Activated CD8-positive, alpha-beta memory T cell treated with anti-CD3 and anti-CD28 coated beads, Interleukin-2, amount 10 ng/mL, durations not matched to agents 7 days and 5 days (primary cell): Measurements from ENCODE around the gene SECISBP2. TPM values are rescaled to one million over a fixed set of nuclear protein-coding genes. Genes with fewer than 3 reads are reported as not detected.

ENCODE experiments used
- ATAC-seq: fragments of 150-1000 bp; cut with Tn5 transposase; one replicate; pipeline ENCODE4 v1.10.0; 2021; ENCODE audit warnings: moderate library complexity
- CTCF ChIA-PET: fragments of 350-600 bp; sonication (Branson Sonifier 250); formaldehyde crosslinking; loops from one replicate; lab custom pipeline; 2021; ENCODE audit warnings: antibody characterized with exemption; lab: Charles Lee
- DNase-seq: peaks from one replicate; pipeline ENCODE4 v3.0.0-alpha.2; 2020
- H3K27ac Mint-ChIP-seq: one replicate; pipeline ENCODE4 v1.8.0; 2021; ENCODE audit warnings: mild to moderate bottlenecking, mixed read lengths
- H3K27me3 Mint-ChIP-seq: one replicate; pipeline ENCODE4 v1.8.0; 2021; ENCODE audit warnings: mixed read lengths
- H3K36me3 Mint-ChIP-seq: one replicate; pipeline ENCODE4 v1.8.0; 2021; ENCODE audit warnings: mild to moderate bottlenecking, mixed read lengths
- H3K4me1 Mint-ChIP-seq: one replicate; pipeline ENCODE4 v1.8.0; 2021; ENCODE audit warnings: mixed read lengths
- H3K4me3 Mint-ChIP-seq: one replicate; pipeline ENCODE4 v1.8.0; 2021; ENCODE audit warnings: mild to moderate bottlenecking, moderate library complexity, mixed read lengths
- H3K9me3 Mint-ChIP-seq: one replicate; pipeline ENCODE4 v1.8.0; 2022; ENCODE audit warnings: low read depth, mixed read lengths
- total RNA-seq, 2 experiments: library from RNA; stranded (reverse); gene quantifications; one replicate each; pipeline ENCODE4 v1.2.3, GENCODE V29; 2021

SECISBP2 gene
- total RNA-seq, 2 experiments from 2014 or later: 36.1 to 40.2 TPM

DNA sequence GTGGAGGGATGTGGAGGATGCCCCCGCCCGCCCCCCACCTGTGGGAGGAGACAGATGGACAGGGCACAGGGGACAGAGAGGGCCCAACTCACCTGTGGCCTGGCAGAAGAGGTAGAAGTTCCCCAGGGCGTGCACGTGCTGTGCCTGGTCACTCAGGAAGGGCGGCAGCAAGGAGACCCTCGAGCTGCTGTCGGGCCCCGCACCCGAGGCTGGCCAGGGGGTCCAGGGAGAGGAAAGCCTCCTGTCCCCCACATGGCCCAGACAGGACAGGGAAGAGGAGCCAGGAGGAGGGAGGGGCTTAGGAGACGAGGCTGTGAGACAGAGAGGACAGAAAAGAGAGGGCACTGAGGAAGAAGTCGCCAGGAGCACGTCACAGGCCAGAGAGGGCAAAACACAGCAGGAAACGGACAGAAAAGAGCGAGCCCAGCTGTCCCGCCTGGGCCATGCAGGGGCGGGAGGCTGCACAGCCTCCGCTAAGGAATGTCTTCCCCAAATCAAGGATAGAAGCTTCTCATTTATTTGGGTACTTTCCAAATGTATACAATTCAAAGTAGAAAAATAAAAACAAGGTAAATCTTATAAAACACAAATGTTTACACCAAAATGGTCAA is 58.5 kb downstream of the SECISBP2 start:
- H3K36me3 Mint-ChIP-seq: peaks cover 46% of the 10 kb centered on the region
- CTCF ChIA-PET: interaction anchor here (1.0 kb wide), 1 partner anchor 27 kb away, joined by 3 read pairs; no protein-coding TSS in a partner anchor
- H3K4me1 Mint-ChIP-seq: peaks cover 60% of the 10 kb centered on the region
- DNase-seq (no peak), ATAC-seq (no peak)
- H3K27ac Mint-ChIP-seq: peak overlapping the region; percentile 1
- no peak overlapping the region for H3K4me3 Mint-ChIP-seq
- H3K9me3 Mint-ChIP-seq: no peaks in the 10 kb centered on the region
- no peaks in the 10 kb centered on the region for H3K27me3 Mint-ChIP-seq

- Mint-ChIP-seq H3K27ac (no peak overlapping the region), H3K4me1 (peaks cover 61% of the 10 kb centered on the region)
Observed at GRCh38 chr9:89377411-89377810, 59.1 kb downstream of the SECISBP2 start.

GRCh38 chr9:89378541-89378940 is 60.2 kb downstream of the SECISBP2 start:
- no peak overlapping the region for H3K27ac Mint-ChIP-seq
- H3K36me3 Mint-ChIP-seq: peaks cover 58% of the 10 kb centered on the region
- H3K9me3 Mint-ChIP-seq: no peaks in the 10 kb centered on the region
- no peak for ATAC-seq
- no peaks in the 10 kb centered on the region for H3K27me3 Mint-ChIP-seq
- H3K4me3 Mint-ChIP-seq: no peak overlapping the region
- no peak for DNase-seq
- H3K4me1 Mint-ChIP-seq: peaks cover 54% of the 10 kb centered on the region
- CTCF ChIA-PET: no interaction called here

More at GRCh38 chr9:89377411-89377810, 59.1 kb downstream of the SECISBP2 start:
- no peak overlapping the region for H3K4me3 Mint-ChIP-seq
- CTCF ChIA-PET: interaction anchor here (0.8 kb wide), 1 partner anchor 51 kb away, joined by 3 read pairs; no protein-coding TSS in a partner anchor
- no peak for DNase-seq
- H3K27me3 Mint-ChIP-seq: no peaks in the 10 kb centered on the region
- peaks cover 49% of the 10 kb centered on the region for H3K36me3 Mint-ChIP-seq
- ATAC-seq: no peak
- H3K9me3 Mint-ChIP-seq: no peaks in the 10 kb centered on the region

GRCh38 chr9:89379031-89379430 is 60.7 kb downstream of the SECISBP2 start:
- DNase-seq: no peak
- Mint-ChIP-seq H3K9me3 (no peaks in the 10 kb centered on the region), H3K27ac (no peak overlapping the region), H3K4me3 (no peak overlapping the region), H3K4me1 (peaks cover 50% of the 10 kb centered on the region), H3K36me3 (peaks cover 61% of the 10 kb centered on the region), H3K27me3 (no peaks in the 10 kb centered on the region)
- ATAC-seq: no peak
- CTCF ChIA-PET: no interaction called here

GRCh38 chr9:89379508-89380115 is 61.3 kb downstream of the SECISBP2 start:
- Mint-ChIP-seq H3K27me3 (no peaks in the 10 kb centered on the region), H3K36me3 (peaks cover 67% of the 10 kb centered on the region), H3K4me1 (peaks cover 47% of the 10 kb centered on the region), H3K4me3 (no peak overlapping the region), H3K9me3 (no peaks in the 10 kb centered on the region), H3K27ac (no peak overlapping the region)
- CTCF ChIA-PET: no interaction called here
- ATAC-seq (no peak), DNase-seq (no peak)

- H3K36me3 Mint-ChIP-seq: peaks cover 68% of the 10 kb centered on the region
- no peak overlapping the region for H3K27ac Mint-ChIP-seq
- CTCF ChIA-PET: no interaction called here
- DNase-seq: no peak
- no peak for ATAC-seq
- no peaks in the 10 kb centered on the region for H3K9me3 Mint-ChIP-seq
- H3K4me1 Mint-ChIP-seq: peaks cover 42% of the 10 kb centered on the region
- H3K4me3 Mint-ChIP-seq: no peak overlapping the region
- H3K27me3 Mint-ChIP-seq: no peaks in the 10 kb centered on the region
Observed at GRCh38 chr9:89380437-89381307, 62.4 kb downstream of the SECISBP2 start.

DNA sequence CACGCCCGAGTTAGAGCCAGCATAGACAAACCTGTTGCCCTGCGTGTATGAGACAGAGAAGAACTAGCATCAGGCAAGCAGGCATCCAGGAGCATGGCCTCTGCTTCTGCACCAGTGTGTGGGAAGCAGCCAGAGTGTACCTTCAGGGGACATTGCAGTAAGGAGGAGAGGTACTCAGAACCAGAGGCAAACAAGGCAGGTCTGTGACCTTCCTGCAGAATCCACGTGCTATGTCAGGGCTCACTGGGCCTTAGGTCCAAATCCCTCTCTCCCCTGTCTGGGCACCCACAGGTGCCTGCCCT is 63.0 kb downstream of the SECISBP2 start:
- Mint-ChIP-seq H3K4me1 (peaks cover 37% of the 10 kb centered on the region), H3K27me3 (no peaks in the 10 kb centered on the region), H3K27ac (no peak overlapping the region), H3K9me3 (no peaks in the 10 kb centered on the region), H3K4me3 (no peak overlapping the region), H3K36me3 (peaks cover 72% of the 10 kb centered on the region)
- no peak for DNase-seq
- CTCF ChIA-PET: no interaction called here
- ATAC-seq: no peak

- CTCF ChIA-PET: interaction anchor here (1.3 kb wide), 1 partner anchor 166 kb away, joined by 4 read pairs; no protein-coding TSS in a partner anchor
- no peak for ATAC-seq
Observed at GRCh38 chr9:89382026-89382986, 64.0 kb downstream of the SECISBP2 start.

DNA sequence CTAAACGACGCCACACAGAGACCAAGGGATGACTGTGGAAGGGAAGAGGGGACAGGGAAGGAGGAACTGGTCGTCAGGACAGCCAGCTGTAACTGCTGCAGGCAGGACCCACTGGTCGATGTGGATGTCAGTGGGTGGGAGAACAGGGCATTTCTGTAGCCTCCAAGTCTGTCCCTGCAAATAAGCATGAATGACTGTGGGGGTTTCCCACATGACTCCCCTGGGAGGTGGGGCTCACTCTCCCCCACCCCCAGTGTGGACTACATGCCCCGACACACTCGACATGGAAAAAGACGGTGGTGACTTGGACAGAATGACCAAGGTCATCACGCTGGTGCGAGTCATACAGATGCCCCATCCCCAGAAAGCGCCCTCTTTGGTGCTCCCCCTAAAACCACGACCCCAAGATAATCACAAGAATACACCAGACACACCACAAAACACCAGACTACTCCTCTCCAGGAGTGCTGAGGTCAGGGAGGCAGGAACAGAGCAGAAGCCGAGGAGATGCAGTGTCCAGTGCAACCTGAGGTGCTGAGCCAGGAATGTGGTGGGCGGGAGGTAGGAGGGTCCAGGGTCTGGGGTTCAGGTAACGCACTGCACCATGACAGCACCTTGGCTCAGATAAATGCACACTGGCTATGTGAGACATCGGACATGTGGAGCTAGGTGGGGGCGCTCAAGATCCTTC is 64.9 kb downstream of the SECISBP2 start:
- peaks cover 21% of the 10 kb centered on the region for H3K4me1 Mint-ChIP-seq
- no peaks in the 10 kb centered on the region for H3K27me3 Mint-ChIP-seq
- H3K27ac Mint-ChIP-seq: peak overlapping the region; percentile 66
- peaks cover 71% of the 10 kb centered on the region for H3K36me3 Mint-ChIP-seq
- no peak for ATAC-seq
- CTCF ChIA-PET: interaction anchor here (1.3 kb wide), 1 partner anchor 165 kb away, joined by 4 read pairs; no protein-coding TSS in a partner anchor
- H3K9me3 Mint-ChIP-seq: no peaks in the 10 kb centered on the region
- no peak overlapping the region for H3K4me3 Mint-ChIP-seq
- no peak for DNase-seq

More at GRCh38 chr9:89382026-89382986, 64.0 kb downstream of the SECISBP2 start:
- Mint-ChIP-seq H3K9me3 (no peaks in the 10 kb centered on the region), H3K4me3 (no peak overlapping the region), H3K27ac (peak overlapping the region; percentile 39), H3K36me3 (peaks cover 72% of the 10 kb centered on the region), H3K27me3 (no peaks in the 10 kb centered on the region), H3K4me1 (peaks cover 27% of the 10 kb centered on the region)
- no peak for DNase-seq

- Mint-ChIP-seq H3K36me3 (peaks cover 72% of the 10 kb centered on the region), H3K4me3 (no peak overlapping the region), H3K27me3 (no peaks in the 10 kb centered on the region), H3K27ac (no peak overlapping the region), H3K9me3 (no peaks in the 10 kb centered on the region), H3K4me1 (peaks cover 18% of the 10 kb centered on the region)
- no peak for ATAC-seq
- CTCF ChIA-PET: no interaction called here
- DNase-seq: no peak
Observed at GRCh38 chr9:89383721-89384300, 65.5 kb downstream of the SECISBP2 start.

DNA sequence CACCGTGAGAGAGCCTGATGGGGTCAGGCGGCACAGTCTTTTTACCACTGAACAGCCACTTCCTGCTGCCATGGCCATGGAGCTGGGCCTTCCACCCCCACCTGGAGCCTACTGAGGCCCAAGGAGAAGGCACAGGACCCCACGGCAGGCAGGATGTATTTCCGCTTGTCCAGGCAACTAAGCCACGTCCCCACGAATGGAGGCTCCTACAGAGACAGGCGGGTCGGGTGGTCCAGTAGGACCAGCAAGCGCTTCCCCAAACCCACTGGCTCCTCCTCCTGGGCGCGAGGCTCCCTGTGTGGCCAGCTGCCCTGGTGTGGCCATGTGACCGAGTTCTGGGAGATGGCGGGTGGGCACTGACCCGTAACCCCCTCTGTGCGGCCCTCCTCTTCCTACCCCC is 66.5 kb downstream of the SECISBP2 start:
- no peaks in the 10 kb centered on the region for H3K9me3 Mint-ChIP-seq
- ATAC-seq: no peak
- no peak for DNase-seq
- H3K36me3 Mint-ChIP-seq: peaks cover 73% of the 10 kb centered on the region
- H3K4me3 Mint-ChIP-seq: no peak overlapping the region
- H3K27me3 Mint-ChIP-seq: no peaks in the 10 kb centered on the region
- peaks cover 20% of the 10 kb centered on the region for H3K4me1 Mint-ChIP-seq
- peak overlapping the region; percentile 36 for H3K27ac Mint-ChIP-seq
- CTCF ChIA-PET: no interaction called here

- H3K27me3 Mint-ChIP-seq: no peaks in the 10 kb centered on the region
- ATAC-seq (no peak), DNase-seq (no peak)
- H3K9me3 Mint-ChIP-seq: no peaks in the 10 kb centered on the region
- H3K27ac Mint-ChIP-seq: peak overlapping the region; percentile 22
- peaks cover 81% of the 10 kb centered on the region for H3K36me3 Mint-ChIP-seq
- peaks cover 32% of the 10 kb centered on the region for H3K4me1 Mint-ChIP-seq
- no peak overlapping the region for H3K4me3 Mint-ChIP-seq
- CTCF ChIA-PET: interaction anchor here (1.5 kb wide), 1 partner anchor 11 kb away, joined by 3 read pairs; no protein-coding TSS in a partner anchor
Observed at GRCh38 chr9:89386206-89386605, 67.9 kb downstream of the SECISBP2 start.
